OCI-LY7 (cell line): ENCODE measurements around the gene MAP3K15. TPM values are rescaled to one million over a fixed set of nuclear protein-coding genes. Genes with fewer than 3 reads are reported as not detected.
"Not testable (repeated sequence)": the region's sequence is repeated elsewhere in the genome, so short reads cannot be mapped to it uniquely, and the experiment has no call there.

Source experiments
- BruUV-seq: library from RNA; stranded (reverse); fragments of 400-500 nt; replicated peaks from 2 replicates; lab custom pipeline; 2021; lab: Mats Ljungman, UMichigan
- CTCF ChIA-PET: fragments of 300-600 bp; sonication (Branson Sonifier 250); formaldehyde crosslinking; loops from one replicate; lab custom pipeline; 2022; ENCODE audit warnings: antibody characterized with exemption; ENCODE audit not compliant: unreplicated experiment; lab: Charles Lee
- POLR2A ChIA-PET: fragments of 300-600 bp; sonication (Branson Sonifier 250); formaldehyde crosslinking; loops from one replicate; lab custom pipeline; 2022; ENCODE audit warnings: antibody characterized with exemption; lab: Charles Lee
- DNase-seq: peaks from one replicate; pipeline ENCODE4 v3.0.0-alpha.2; 2015; ENCODE audit warnings: low spot score
- H2AFZ ChIP-seq: fragments of 200-600 bp; sonication (generic), shearing (Covaris generic); 2 replicates; pipeline ENCODE4 v1.6.1; 2014; ENCODE audit warnings: mild to moderate bottlenecking, antibody characterized with exemption, low read length, moderate library complexity
- H3K27ac ChIP-seq: fragments of 200-600 bp; sonication (generic); 2 replicates; pipeline ENCODE4 v1.5.1; 2014; ENCODE audit warnings: mixed run types, low read depth, mild to moderate bottlenecking, moderate library complexity, low read length, inconsistent platforms; ENCODE audit not compliant: poor library complexity, severe bottlenecking
- H3K36me3 ChIP-seq: fragments of 200-600 bp; sonication (generic); 2 replicates; pipeline ENCODE4 v1.6.1; 2014; ENCODE audit warnings: mild to moderate bottlenecking, antibody characterized with exemption, low read length, moderate library complexity, mixed read lengths; ENCODE audit not compliant: insufficient read depth
- H3K4me1 ChIP-seq: fragments of 200-600 bp; sonication (generic); 2 replicates; pipeline ENCODE4 v1.5.1; 2014; ENCODE audit warnings: mild to moderate bottlenecking, low read length; ENCODE audit not compliant: insufficient read depth, poor library complexity, severe bottlenecking
- H3K4me2 ChIP-seq: fragments of 200-600 bp; sonication (generic); 2 replicates; pipeline ENCODE4 v1.6.1; 2014; ENCODE audit warnings: mild to moderate bottlenecking, low read length
- H3K4me3 ChIP-seq: fragments of 200-600 bp; sonication (generic); 2 replicates; pipeline ENCODE4 v1.5.1; 2014; ENCODE audit warnings: mild to moderate bottlenecking, low read depth, low read length; ENCODE audit not compliant: poor library complexity, severe bottlenecking
- H3K79me2 ChIP-seq: fragments of 200-600 bp; sonication (generic); 2 replicates; pipeline ENCODE4 v1.6.1; 2016; ENCODE audit warnings: low read depth, mild to moderate bottlenecking, low read length, moderate library complexity, mixed read lengths; ENCODE audit not compliant: insufficient read depth
- H3K9me2 ChIP-seq: fragments of 200-600 bp; sonication (generic); 2 replicates; pipeline ENCODE4 v1.6.1; 2016; ENCODE audit warnings: mild to moderate bottlenecking, low read length, mixed read lengths; ENCODE audit not compliant: insufficient read depth
- H3K9me3 ChIP-seq: fragments of 200-600 bp; sonication (generic); 2 replicates; pipeline ENCODE4 v1.6.1; 2014; ENCODE audit warnings: mild to moderate bottlenecking, mixed run types, low read length, mixed read lengths
- H4K20me1 ChIP-seq: fragments of 200-600 bp; sonication (generic); 2 replicates; pipeline ENCODE4 v1.6.1; 2014; ENCODE audit warnings: mild to moderate bottlenecking, antibody characterized with exemption, low read length, moderate library complexity, mixed read lengths; ENCODE audit not compliant: insufficient read depth
- CTCF ChIP-seq: fragments of 200-600 bp; sonication (generic); conservative IDR thresholded peaks from 2 replicates; pipeline ENCODE4 v1.5.1; 2014; ENCODE audit warnings: mild to moderate bottlenecking, antibody characterized with exemption, low read length, moderate library complexity, mixed read lengths
- EZH2phosphoT487 ChIP-seq: fragments of 200-600 bp; sonication (generic); IDR thresholded peaks from 2 replicates; pipeline ENCODE4 v1.6.1; 2018; ENCODE audit warnings: low read depth, borderline replicate concordance, mild to moderate bottlenecking, mixed run types, antibody characterized with exemption, low read length, moderate library complexity, mixed read lengths
- intact Hi-C: fragments of 100-400 bp; cut with micrococcal nuclease; formaldehyde crosslinking; loops from one replicate; pipeline ENCODE4 v1.10.0; 2022; ENCODE audit not compliant: unreplicated experiment
- total RNA-seq, 2 experiments: library from RNA; depleted of rRNA in 1 of 2; stranded (reverse); fragments of >200 nt in 1 of 2; shearing (Covaris generic) in 1 of 2; gene quantifications; 2 replicates each; pipeline ENCODE4 v1.2.3, GENCODE V29; 2014 to 2022

MAP3K15 gene
- total RNA-seq, 2 experiments from 2014 or later, result not detected

- TF ChIP-seq EZH2phosphoT487 (no peak), CTCF (no peak)
- Histone ChIP-seq H3K36me3 (no peaks in the 10 kb centered on the region), H3K27ac (no peak overlapping the region), H3K4me3 (no peak overlapping the region), H3K9me3 (no peaks in the 10 kb centered on the region), H4K20me1 (no peaks in the 10 kb centered on the region), H2AFZ (no peak overlapping the region), H3K4me2 (no peak overlapping the region), H3K4me1 (no peaks in the 10 kb centered on the region), H3K79me2 (no peaks in the 10 kb centered on the region), H3K9me2 (no peaks in the 10 kb centered on the region)
- ChIA-PET CTCF (no interaction called here), POLR2A (no interaction called here)
- DNase-seq, result no peak
- intact Hi-C loops, result no loop called here
- no TSS peak for BruUV-seq
Observed at GRCh38 chrX:19448077-19448476, 67.2 kb downstream of the MAP3K15 start.

- DNase-seq, result no peak
- ChIA-PET POLR2A (no interaction called here), CTCF (no interaction called here)
- Histone ChIP-seq H3K36me3 (no peaks in the 10 kb centered on the region), H3K27ac (no peak overlapping the region), H3K79me2 (no peaks in the 10 kb centered on the region), H3K9me3 (no peaks in the 10 kb centered on the region), H3K4me3 (no peak overlapping the region), H3K4me2 (no peak overlapping the region), H3K4me1 (no peaks in the 10 kb centered on the region), H3K9me2 (no peaks in the 10 kb centered on the region), H2AFZ (no peak overlapping the region), H4K20me1 (no peaks in the 10 kb centered on the region)
- BruUV-seq, result no TSS peak
- TF ChIP-seq EZH2phosphoT487, result no peak
- no peak for TF ChIP-seq CTCF
- intact Hi-C loops, result no loop called here
Observed at GRCh38 chrX:19446397-19446796, 68.9 kb downstream of the MAP3K15 start.

DNA sequence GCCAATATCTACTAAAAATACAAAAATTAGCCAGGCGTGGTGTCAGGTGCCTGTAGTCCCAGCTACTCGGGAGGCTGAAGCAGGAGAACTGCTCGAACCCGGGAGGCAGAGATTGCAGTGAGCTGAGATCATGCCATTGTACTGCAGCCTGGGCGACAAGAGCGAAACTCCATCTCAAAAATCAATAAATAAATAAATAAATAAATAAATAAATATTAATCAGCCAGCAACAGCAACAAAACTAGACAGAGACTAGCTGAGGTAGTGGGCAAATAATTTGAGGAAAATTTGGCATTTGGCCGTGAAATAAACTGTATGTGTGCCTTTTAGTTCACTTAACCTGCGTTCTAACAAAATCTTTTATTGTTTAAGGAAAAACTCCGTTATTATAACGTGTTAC is 69.5 kb downstream of the MAP3K15 start:
- H3K4me1 ChIP-seq, intact Hi-C loops, H3K9me2 ChIP-seq, BruUV-seq, POLR2A ChIA-PET, H2AFZ ChIP-seq, H3K36me3 ChIP-seq, H3K4me3 ChIP-seq, H4K20me1 ChIP-seq, H3K9me3 ChIP-seq, CTCF ChIA-PET, H3K4me2 ChIP-seq, H3K79me2 ChIP-seq, H3K27ac ChIP-seq, DNase-seq: not testable (repeated sequence)
